NCI-H2196 (cell line): ENCODE data around the gene CCDC57.

ENCODE experiments used
- DNase-seq: peaks from one replicate; lab custom pipeline; 2025; ENCODE audit not compliant: unreplicated experiment; lab: John Stamatoyannopoulos, UW

The CCDC57 gene

GRCh38 chr17:82247182-82247823, 34.7 kb upstream of the CCDC57 start:
- no peak for DNase-seq

GRCh38 chr17:82246365-82247181, 33.9 kb upstream of the CCDC57 start:
- DNase-seq = peak; percentile 76

- DNase-seq = no peak
These were observed 33.4 kb upstream of the CCDC57 start for GRCh38 chr17:82246040-82246364.

DNA sequence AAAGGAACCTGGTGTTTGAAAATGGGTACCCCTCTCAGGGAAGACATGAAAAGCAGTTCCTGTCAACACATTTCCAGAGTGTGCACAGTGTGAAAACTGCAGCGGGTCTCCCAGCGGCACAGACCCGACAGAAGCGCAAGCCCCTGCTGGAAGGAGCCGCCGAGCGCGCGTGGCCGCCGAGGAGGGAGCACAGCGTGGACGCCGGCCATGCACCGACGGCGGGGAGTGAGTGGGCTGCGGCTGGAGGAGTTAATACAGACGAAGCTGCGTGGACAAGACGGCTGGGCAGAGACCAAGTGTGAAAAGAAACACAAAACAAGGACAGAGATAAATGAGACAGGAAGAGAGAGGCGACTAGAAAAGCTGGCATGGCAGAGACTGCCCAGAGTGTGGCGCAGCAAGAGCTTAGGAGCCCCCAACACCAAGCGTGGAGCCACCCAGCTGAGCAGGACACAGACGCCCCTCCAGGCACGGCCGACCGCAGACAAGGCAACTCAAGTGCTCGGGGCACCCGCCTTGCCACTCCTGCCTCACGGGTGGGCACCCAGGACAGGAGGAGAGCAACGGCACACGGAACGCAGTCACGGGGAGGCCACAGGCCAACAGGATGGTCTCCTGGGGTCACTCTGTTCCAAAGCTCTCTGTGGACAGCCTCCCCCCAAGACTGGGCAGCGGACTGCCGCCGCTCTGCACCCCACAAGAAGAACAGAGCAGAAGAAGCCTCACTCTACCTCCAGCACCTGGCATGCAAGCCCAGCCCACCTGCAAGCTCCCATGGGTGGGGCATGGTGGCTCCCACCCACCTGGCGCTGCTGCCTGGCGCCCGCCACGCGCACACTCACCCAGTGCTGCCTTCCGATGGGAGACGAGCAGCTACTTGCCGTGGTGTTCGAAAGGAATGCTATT, 32.7 kb upstream of the CCDC57 start:
- DNase-seq = no peak

DNA sequence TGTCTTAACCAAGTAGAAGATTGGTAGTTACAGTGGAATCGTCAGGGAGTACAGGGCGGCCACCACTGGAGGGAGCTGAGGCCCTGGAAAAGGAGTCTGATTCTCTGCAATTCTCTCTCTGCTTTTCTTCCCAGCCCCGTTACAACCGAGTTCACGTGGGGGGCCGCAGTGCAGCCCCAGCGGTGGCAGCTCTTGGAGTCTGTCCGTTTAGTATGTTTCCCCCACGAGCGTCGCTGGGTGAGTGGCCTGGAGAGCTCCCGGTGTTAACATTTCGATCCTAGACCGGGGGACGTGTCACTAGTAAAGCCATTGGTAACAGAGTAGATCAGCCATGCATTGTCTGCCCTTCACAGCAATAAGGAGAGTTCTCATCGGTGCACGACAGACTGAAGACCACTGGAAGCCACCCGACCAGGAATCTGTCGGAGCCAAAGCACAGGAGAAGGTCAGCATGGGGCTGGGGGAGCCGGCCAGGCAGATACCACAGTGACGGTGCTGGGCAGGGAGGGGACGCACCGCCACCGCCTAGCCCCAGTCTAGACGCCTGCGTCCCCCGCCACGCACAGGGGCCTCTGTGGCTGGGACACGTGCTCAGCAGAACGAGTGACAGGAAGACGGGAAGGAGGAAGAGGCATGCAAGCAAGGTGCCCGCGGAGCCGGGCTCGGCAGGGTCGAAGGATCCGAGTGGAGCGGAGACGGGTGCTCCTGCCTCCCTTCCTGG, 31.9 kb upstream of the CCDC57 start:
- peak; percentile 31 for DNase-seq

- no peak for DNase-seq
These were observed 31.2 kb upstream of the CCDC57 start for GRCh38 chr17:82243648-82244412.

DNA sequence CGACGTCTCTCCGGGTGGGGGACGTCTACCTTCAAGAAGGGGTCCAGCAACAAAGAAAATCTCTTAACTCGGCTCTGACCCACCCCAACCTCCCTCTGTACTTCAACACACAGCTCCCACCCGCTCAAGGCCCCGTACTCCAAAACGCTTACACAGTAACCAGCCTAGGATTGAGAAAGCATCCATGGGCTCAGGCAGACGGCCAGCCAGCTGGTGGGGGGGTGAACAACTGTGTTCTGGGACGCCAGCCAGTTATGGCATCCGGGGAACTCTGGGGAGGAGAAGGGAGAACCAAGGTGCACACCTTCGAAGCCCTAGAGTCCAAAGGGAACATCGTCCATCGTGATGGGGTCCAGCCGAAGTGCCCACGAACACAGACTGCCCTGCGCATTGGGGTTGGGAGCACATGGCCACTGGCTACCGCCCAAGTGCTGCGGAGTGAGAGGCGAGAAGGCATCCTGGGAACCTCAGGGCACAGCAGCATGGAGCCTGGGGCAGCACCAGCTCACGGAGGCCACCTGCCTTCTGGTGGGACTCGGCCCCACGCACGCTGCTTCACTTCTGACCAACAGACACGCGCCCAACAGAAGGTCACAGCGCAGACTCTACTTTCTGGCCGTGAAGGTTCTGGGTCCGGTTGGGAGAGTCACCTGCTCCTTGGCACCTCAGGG, 30.5 kb upstream of the CCDC57 start:
- DNase-seq = peak; percentile 82

GRCh38 chr17:82242698-82242976, 30.0 kb upstream of the CCDC57 start:
- DNase-seq = no peak

- no peak for DNase-seq
These were observed 29.5 kb upstream of the CCDC57 start for GRCh38 chr17:82241926-82242697.

DNA sequence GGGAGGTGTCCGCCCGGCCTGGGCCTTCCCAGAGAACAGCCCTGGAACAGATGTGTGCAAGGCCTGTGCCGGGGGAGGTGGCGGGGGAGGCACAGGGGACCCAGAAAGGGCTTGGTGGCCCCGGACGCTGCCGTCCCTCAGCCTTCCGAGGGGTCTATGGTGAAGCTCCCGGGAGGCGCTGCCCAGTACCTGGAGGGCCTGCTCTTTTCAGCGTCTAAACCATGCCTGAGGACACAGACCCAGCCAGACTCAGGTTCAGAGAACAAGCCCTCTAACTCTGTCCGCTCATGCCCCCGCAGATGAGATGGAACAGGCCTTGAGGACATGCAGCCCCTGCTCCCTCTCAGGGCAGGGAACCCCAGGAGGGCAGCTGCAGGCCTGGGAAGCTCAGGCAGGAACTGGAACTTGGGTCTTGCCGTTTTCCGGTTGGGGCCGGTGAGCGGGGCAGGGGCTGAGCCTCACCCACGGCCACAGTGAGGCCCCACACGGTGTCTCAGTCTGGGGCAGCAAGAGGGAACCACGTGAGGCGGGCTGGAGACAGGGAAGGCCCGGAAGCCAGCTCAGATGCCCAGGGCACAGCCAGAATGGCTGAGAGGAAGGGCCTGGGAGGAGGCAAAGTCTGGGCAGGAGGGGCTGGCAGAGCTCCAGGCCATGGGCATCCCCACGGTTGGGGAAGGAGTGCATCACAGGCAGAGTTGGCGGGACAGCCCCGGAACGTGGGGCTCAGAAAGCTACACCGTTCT, 28.7 kb upstream of the CCDC57 start:
- peak; percentile 47 for DNase-seq

- no peak for DNase-seq
These were observed 28.0 kb upstream of the CCDC57 start for GRCh38 chr17:82240506-82241182.

DNA sequence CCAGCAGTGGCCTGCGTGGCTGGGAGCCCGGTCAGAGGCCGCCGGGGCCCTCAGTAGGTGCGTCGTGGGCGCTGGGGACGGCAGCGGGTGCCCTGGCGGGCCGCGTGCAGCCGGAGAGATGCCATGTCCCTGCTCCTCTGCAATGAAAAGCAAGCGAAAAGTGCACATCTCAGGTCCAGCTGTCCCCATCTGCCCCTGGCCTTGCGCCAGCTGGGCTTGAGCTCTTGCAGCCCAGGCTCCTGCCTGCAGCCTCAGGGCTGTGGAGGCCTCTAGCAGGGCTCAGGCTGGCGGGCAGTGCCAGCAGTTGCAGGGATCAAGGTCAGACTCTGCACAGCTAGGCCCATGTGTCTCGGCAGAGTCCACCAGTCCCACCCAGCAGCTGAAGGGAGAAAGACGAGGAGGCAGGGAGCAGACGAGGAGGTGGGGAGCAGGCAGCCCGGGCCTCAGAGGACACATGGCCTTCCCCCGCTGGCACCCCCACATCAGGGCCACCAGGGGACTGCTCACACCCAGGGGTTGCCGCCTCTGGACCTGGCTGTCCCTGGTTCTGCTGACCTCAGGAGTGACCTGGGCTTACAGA, 27.4 kb upstream of the CCDC57 start:
- no peak for DNase-seq

GRCh38 chr17:82239401-82239925, 26.8 kb upstream of the CCDC57 start:
- no peak for DNase-seq

- DNase-seq = peak; percentile 90
These were observed 26.0 kb upstream of the CCDC57 start for GRCh38 chr17:82238472-82239201.

DNA sequence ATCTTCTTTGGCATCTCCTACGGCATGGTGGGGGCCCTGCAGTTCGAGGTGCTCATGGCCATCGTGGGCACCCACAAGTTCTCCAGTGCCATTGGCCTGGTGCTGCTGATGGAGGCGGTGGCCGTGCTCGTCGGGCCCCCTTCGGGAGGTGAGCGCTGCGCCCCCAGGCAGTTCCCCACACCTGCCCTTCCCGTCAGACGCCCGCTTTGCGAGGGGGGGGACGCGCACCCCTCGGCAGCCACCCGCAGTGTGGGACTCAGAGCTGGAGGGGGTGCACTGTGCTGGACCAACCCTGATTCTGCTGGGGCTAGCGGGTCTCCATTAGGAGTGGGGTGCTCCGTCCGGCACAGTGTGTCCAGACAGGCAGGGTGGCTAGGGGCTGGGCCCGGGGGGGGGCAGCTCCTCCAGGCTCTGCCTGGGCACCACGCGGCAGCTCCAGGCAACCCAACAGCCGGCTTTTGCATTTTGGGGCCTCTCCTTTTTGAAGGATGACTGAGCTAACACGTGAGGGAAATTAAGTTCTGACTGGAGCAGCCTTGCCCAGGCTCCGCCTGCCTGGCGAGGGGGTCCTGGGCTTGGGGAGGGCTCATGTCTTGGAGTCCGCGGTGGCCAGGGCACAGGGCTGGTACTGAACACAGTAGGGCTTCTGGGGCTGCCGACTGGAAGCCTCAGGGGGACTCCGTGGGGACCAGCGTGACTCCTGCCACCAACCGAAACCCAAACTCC, 25.3 kb upstream of the CCDC57 start:
- no peak for DNase-seq
